NCI-H1436 (cell line): ENCODE results near the gene SNED1.
"Not testable (repeated sequence)": the region's sequence is repeated elsewhere in the genome, so short reads cannot be mapped to it uniquely, and the experiment has no call there.

ENCODE experiments used
- DNase-seq: peaks from one replicate; lab custom pipeline; 2025; lab: John Stamatoyannopoulos, UW

SNED1 gene

DNA sequence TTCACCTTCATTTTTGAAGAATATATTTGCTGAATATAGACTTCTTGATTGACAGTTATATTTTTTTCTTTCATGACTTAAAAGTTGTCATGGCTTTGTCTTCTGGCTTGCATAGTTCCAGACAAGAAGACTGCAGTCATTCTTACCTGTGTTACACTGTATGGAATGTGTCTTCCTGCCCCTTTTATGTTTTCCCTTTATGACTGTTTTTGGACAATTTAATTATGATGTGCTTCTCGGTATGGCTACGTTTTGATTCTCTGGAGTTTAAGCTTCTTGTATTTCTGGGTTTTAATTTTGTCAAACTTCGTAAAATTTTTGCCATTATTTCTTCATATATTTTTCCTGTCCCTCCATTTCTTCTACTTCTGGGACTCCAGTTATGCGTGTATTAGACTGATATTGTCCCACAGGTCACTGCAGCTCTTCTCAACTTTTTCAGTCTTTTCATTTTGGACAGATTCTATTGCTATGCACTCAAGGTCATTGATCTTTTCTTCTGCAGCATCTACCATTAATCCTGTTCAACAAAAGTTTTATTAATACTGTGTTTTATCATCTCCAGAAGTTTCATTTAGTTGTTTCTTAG lies 86.5 kb downstream of the SNED1 start:
- DNase-seq, result no peak

DNA sequence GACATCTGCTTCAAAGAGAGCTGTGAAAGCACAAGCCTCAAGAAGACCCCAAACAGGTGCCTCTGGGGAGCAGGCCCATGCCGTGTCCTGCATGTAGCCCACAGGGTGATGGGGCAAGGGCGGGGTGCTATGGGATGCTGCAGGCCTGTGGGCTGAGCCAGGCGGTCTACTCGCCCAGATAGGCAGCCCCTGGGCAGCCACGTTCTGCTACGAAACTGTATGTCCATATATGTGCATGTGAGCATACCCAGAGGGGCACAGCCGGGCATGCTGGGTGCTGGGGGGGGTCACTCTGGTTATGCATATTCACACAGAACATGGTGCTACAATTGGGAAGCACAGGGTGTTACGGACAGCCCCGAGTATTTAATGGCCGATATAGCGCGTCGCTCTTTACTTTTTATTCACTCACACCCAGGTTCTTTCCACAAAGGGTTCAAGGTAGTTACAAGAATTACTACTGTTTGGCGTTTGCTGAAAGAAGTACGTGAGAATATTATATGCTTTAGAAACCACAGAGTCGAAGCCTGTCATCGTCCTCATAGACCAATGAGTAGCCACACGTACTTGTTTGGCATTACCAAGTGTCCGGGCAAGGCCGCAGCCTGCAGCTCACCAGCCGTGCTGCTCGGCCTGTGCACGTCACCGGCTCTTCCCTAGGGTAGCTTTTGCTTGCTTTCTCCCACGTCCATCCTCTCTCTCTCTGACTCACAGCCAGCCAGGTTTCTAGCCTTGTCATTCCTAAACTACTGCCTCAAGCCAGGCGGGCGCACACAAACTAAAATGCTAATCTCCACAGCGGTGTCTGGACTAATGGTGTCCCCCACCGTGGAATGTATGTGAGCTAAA lies 89.2 kb downstream of the SNED1 start:
- DNase-seq, result no peak

DNA sequence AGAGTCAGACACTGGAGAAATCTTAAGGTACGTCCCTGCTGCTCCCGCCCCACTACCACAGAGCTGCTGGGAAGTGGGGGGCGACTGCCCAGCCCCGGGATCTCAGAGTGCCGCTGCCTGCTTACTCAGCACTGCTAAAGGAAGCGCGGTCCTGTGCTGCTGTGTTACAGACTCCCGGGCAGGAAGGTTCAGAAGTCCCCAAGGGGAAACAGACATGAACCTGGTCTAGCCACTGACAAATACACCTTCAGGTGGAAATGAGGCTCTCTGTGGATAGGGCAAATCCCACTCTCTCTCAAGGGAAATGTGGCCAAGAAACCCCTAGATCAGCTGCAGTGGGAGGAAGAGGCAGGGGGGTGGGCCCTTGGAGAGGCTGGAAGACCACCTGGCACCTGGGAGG lies 90.0 kb downstream of the SNED1 start:
- DNase-seq, result no peak

DNA sequence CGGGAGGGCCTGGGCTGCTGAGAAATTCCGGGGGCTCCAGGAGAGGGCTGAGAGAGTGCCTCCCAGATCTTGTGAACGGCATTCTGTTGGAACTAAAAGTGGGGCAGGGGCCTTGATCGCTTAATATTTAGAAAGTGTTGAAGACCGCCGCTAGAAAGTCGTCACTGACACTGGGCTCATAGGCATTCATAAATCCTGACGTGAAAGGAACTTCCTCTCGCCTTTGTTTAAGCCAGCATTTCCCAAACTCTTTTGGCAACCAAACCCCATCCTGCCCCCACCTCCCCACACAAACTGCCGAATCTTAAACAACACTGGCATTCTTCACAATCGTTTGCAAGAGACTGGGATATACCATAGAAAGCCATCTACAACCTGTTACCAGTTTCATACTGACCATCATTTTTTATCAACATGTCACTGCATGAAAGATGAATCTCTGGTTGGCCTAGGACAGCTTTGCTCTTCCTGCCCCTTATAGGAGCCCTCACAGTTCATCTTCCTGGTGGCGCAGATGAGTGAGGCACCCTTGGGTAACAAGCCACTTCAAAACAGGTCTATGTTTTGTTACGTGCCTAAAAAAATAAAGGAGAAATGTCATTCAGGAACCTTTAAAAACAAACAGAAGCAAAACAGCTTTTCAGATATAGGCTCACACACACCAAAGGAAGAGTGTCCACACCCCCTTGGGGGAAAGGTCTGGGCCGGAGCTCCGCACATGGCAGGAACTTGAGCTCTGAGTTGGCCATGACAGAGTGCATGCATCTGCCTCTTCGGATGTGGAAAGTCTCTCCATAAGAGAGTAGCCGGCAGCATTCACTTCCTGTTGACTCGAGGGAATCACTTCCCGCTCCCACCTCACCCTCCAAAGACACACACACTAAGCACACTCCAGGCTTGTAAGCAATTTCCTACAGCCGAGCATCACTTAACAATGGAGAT lies 90.6 kb downstream of the SNED1 start:
- DNase-seq, result no peak

DNA sequence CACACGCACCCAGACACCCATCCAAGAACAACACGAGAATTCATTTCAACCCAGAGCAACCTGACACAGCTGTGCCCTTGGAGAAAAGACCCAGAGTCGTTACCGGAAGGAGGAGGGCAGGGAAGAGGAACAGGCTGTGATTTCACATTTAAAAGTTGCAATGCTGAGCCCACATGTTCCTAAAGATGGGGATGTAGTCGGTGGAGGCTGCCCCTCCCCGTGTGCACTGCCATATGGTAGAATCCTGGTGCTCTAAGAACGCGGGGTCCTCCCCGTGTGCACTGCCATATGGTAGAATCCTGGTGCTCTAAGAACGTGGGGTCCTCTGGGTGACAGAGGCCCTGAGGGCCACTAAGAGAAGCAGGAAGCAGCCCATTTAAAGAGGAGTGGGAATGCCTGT lies 92.8 kb downstream of the SNED1 start:
- DNase-seq, result no peak

DNA sequence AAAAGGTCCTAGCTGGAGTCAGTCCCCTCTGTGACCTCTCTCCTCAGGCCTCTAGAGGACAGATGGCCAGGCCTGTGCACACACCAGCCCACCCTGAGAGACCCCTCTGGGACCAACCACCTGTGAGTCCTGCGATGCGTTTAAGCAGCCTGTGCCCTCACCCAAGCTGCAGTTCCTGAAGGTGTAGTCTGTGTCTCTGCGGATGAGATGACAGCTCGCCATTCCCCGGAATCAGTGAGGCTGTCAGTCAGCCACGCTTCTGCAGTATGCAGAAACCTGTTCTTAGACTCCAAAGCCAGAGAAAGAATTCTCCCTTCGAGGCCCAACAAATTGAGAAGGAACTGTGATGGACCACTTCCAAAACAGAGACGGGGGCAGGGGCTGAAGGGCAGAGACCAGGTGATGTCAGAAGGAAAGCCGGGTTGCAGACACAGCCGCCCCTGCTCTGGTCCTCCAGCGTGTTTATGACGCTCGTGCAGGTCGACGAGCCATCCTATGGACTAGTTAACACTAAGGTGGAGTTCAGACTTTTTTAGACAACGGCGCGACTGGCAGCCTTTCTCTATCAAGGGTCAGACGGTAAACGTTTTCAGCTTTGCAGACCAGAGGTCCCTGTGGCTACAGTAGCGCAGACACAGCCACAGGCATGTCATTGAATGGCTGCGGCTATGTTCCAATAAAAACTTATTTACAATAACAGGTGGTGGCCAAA lies 93.5 kb downstream of the SNED1 start:
- no peak for DNase-seq

DNA sequence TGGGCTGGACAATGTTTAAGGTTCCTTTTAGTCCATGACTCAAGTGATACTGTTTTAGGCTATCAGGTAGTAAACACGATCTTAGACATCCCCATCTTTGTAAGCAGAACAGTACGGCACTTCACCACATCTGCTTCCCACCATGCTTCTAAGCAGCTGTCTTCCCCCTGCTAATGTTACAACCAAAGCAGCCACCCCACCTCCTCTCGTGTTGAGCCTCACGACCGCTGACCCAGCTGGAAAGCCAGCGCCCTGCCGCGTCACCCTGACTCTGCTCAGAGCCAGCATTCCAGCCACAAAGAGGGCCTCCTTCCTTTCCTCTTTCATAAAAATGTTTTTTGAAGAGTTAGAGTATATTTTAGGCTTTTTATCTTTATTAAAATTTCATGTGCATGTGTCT lies 94.3 kb downstream of the SNED1 start:
- DNase-seq, result no peak

DNA sequence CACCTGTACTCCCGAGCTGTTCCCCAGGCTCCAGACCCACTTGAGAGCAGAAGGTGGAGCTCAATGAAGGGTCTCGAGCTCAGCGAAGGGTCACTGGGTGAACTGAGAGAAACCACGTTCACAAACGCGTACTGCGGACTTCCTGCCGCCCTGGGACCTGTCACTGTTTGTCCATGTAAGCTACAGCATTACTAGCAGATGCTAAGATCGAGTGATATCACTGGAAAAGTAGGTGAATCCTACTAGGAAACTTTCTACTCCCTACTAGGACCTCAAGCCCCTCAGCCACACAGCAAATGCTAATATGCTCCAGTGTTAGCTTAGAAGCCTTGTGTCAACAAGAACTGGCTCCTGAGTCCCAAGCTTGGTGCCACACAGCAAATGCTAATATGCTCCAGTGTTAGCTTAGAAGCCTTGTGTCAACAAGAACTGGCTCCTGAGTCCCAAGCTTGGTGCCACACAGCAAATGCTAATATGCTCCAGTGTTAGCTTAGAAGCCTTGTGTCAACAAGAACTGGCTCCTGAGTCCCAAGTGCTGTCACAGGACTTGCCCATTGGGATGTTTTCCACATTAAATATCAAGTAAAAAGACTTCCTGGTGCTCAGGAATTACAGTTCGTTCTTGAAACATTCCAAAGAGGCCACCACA lies 94.8 kb downstream of the SNED1 start:
- DNase-seq, result not testable (repeated sequence)

DNA sequence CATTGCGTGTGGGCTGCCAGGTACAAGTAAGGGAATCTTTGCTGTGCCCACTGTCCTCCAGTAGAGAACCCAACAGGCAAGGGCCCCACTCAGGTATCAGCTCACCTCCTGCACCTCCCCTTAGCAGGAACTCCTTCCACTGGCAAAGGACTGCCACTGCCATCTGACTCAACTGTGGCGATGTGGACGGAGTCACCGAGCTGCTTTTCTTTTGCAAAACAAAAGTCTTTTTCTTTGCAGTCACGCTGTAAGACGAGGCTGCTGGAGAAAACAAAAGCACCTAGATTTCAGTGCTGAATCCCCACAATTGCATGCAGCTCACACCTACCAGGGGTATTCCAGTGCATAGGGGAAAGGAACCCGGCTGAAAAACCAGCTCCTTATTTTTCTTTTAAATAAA lies 95.8 kb downstream of the SNED1 start:
- DNase-seq, result no peak

DNA sequence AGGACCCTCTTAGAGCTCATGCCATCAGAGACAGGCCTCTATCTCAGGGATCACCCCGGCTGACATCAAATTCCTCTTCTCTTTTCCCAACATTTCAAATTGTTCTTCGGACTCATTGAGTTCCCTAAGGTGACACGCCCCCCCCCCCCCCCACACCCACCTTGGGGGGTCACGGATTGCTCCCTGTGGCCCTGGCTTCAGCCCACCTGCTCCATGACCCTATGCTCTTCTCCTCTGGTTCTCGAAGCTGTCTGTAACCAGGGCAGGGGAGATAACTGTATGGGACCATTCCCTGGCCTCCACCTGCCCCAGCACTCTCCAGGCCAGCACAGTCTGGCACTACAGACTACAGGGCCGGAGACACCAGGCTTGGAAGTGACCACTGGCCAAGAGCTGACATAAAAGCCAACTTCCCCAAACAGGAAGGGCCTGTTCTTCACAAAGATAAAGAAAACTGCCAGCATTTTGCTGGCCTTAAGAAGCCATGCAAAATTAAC lies 96.6 kb downstream of the SNED1 start:
- no peak for DNase-seq

DNA sequence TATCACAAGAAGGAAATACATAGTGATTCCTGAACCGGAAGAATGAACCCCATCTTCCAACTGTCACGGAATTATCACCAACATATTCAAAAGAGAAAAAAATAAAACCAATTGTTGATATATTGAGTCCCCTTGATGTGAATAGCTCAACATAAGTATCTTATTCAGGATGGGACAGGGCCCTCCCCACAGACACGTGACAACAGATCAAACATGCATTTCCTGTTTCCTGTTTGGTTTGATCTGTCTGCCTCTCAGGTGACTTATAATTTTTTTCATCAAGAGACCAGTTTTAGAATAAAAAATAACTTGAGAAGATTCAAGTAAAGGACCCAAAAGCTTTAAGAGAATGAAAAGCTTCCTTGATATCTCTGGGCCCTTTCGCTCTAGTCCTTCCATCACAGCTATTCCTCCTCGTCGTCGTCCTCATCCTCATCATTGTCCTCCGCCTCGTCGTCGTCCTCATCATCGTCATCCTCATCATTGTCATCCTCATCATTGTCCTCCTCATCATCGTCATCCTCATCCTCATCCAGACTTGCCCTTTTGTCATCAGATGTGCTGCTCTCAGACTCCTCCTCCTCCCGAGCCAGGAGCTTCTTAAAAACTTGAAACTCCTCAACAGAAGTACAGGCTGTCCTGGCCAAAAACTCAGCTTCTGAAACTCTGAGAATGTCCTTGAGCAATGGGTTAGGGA lies 97.3 kb downstream of the SNED1 start:
- no peak for DNase-seq

DNA sequence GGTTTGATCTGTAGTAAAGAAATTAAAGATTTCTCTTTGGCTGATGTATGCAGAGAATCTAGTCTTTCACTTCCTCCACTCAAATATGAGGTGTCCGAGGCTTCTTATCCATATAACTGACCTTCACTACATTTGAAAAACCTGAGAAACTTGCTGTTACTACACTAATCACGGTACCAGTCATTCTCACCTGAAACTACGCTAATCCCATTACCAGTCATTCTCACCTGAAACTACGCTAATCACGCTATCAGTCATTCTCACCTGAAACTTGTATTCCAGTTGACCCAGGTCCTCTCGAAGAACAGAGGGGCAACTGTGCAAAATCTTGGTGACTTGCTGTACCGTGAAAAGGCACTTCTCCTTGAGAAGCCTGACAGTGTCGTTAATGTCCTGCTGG lies 98.6 kb downstream of the SNED1 start:
- no peak for DNase-seq

DNA sequence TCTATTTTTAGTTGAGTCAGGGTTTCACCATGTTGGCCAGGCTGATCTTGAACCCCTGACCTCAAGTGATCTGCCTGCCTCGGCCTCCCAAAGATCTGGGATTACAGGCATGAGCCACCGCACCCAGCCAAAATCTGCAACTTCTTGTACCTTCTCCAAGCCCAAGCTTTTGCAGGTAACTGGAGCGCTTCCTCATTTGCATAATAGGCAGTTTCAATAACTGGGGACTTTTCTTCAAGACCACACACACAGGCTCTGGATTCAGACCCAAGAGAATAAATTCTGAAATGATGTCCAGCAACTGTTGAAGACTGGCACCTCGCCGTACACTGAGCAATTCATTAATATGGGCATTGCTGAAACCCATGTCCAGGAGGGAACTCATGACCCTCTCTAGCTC lies 100.8 kb downstream of the SNED1 start:
- DNase-seq, result no peak

DNA sequence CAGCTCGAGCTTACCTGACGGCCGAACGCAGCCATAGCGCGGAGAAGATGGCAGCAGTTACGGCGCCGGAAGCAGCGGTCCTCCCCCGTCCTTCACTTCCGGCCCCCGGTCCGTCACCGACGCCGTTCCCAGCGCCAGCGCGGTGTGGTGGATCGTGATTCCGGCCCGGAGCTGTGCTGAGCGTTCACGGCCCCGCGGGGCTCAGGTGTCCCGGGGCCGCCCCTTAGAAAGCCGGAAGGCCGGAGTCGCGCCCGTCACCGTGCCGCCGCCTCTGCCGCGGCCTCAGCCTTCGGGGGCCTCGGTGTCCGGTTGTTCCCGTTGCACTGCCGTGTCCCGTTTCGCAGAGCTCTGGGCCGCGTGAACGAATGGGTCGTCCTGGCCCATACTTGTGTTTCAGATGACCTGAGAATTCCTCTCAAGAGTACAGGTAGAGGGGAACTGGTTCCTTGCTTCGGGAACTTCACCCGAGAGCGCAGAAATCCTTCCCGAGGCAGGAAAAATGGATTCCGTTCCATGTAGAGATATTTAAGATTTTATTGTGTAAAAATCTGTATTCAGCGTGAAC lies 103.9 kb downstream of the SNED1 start, which contains the start of gene MTERF4:
TSS of gene MTERF4 (minus strand) at position 49 of the 565 bp plus-strand sequence. CDS start at position 35, 14 bp downstream.
- DNase-seq, result peak; percentile 76

DNA sequence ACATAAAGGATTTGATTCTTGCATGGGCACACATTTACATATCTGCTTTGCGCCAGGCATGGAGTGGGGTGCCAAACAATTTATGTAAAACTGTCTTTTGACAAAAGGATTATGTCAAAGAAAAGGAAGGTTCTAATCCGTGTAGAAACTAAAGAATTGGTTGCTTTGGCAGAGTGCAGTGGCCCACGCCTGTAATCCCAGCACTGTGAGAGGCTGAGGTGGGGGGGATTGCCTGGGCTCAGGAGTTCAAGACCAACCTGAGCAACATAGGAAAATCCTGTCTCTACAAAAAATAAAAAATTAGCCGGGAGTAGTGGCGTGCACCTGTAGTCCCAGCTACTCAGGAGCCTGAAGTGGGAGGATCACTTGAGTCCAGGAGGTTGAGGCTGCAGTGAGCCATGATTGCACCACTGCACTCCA lies 104.8 kb downstream of the SNED1 start:
- no peak for DNase-seq

DNA sequence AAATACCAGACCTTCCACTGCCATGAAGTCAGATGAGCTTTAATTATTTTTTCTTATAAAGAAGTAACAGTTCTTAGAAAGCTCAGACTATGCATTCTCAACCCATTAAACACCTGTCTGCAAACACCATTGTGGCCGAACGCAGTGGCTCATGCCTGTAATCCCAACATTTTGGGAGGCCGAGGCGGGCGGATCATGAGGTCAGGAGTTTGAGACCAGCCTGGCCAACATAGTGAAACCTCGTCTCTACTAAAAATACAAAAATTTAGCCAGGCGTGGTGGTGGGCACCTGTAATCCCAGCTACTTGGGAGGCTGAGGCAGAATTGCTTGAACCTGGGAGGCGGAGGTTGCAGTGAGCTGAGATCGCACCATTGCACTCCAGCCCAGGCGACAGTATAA lies 106.2 kb downstream of the SNED1 start:
- DNase-seq, result not testable (repeated sequence)

DNA sequence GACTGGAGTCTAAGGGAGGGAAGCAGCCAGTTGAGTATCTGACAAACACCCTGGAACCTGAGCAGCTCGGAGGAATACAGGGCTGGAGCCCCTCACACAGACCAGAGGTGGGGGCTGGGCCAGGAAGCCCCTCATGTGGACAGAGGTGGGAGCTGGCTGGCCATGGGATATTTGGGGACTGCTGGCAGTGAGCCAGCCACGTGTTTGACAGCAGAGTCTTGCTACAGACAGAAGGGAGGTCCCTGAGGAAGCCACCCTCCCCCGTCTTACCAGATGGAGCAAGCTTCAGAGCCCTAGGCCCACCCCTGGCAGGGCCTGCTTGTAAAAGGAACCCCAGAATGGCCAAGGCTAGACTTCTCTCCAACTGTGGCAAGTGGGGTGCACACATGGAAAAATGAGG lies 107.2 kb downstream of the SNED1 start:
- DNase-seq, result no peak

DNA sequence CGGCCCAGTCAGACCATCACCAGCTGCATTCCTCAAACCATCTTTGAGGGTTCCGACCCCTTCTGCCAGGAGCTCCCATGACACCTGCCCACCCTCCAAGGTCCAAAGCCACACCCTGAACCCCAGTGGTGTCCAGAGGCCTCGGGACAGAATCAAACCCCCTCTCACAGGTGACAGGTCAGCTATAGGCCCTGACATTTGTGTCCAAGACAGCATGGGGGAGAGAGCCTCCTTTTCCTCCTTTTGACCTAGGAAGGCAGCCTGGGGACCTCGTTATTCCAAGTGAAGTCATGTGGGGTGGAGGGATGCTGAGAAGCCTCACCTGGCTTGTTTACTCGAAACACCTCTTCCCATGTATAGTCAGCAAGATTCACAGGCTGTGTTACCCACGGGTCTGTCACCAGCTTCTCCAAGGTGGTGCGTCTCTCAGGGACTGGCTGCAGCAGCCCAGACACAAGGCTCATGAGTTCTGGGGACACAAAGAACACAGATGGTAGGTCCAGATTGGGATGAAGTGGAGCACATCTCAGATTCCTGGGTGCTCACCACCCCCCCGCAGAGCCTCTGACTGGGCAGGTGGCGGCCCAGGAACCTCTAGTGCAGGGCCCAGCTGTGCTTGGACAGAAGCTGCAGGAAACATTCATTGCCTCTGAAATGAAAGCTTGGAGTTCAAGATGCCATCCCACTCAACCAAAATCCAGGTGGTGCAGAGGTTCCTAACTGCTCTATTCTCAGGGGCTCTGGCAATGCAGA lies 108.8 kb downstream of the SNED1 start:
- no peak for DNase-seq
